IMR-90 (cell line): ENCODE measurements around the gene NET1. TPM values are rescaled to one million over a fixed set of nuclear protein-coding genes. Genes with fewer than 3 reads are reported as not detected.

Source experiments
- ATAC-seq: fragments of 200-7000 bp; cut with Tn5 transposase; 2 replicates; pipeline ENCODE4 v1.9.1; 2020; ENCODE audit warnings: low read depth, mild to moderate bottlenecking, moderate library complexity
- BruUV-seq: library from RNA; stranded (reverse); fragments of 400-500 nt; replicated peaks from 2 replicates; lab custom pipeline; 2021; lab: Mats Ljungman, UMichigan
- CTCF ChIA-PET: fragments of 300-600 bp; formaldehyde crosslinking; extraction: SDS; loops from one replicate; lab custom pipeline; 2021; ENCODE audit warnings: antibody characterized with exemption; lab: Yijun Ruan, JAX
- POLR2A ChIA-PET: fragments of 300-600 bp; sonication (Branson Sonifier 250); formaldehyde crosslinking; loops from one replicate; lab custom pipeline; 2022; ENCODE audit warnings: antibody characterized with exemption; ENCODE audit not compliant: unreplicated experiment; lab: Charles Lee
- DNase-seq: peaks from one replicate; pipeline ENCODE4 v3.0.0; 2013
- H2AFZ ChIP-seq: replicated peaks from 2 replicates; pipeline ENCODE3; 2013; ENCODE audit warnings: low read length, mild to moderate bottlenecking; ENCODE audit not compliant: poor library complexity
- H2AK5ac ChIP-seq: 2 replicates; pipeline ENCODE4 v1.6.1; 2013; ENCODE audit warnings: low read depth, low read length, inconsistent platforms
- H2AK9ac ChIP-seq: replicated peaks from 2 replicates; pipeline ENCODE3; 2013; ENCODE audit warnings: mild to moderate bottlenecking, low read depth, low read length, moderate library complexity; ENCODE audit not compliant: poor library complexity
- H2BK120ac ChIP-seq: 2 replicates; pipeline ENCODE4 v1.6.1; 2013; ENCODE audit warnings: low read depth, low read length, inconsistent platforms
- H2BK15ac ChIP-seq: 3 replicates; pipeline ENCODE4 v1.6.1; 2013; ENCODE audit warnings: low read depth, low read length, inconsistent platforms
- H2BK20ac ChIP-seq: 2 replicates; pipeline ENCODE4 v1.6.1; 2013; ENCODE audit warnings: low read depth, mild to moderate bottlenecking, inconsistent platforms, low read length, moderate library complexity
- H2BK5ac ChIP-seq: 2 replicates; pipeline ENCODE4 v1.6.1; 2013; ENCODE audit warnings: mild to moderate bottlenecking, low read depth, low read length, inconsistent platforms; ENCODE audit not compliant: poor library complexity, severe bottlenecking
- H3K14ac ChIP-seq: replicated peaks from 2 replicates; pipeline ENCODE4 v1.6.1; 2013; ENCODE audit warnings: low read depth, low read length, inconsistent platforms
- H3K18ac ChIP-seq: 2 replicates; pipeline ENCODE4 v1.6.1; 2013; ENCODE audit warnings: low read depth, low read length, control low read depth
- H3K23ac ChIP-seq: 2 replicates; pipeline ENCODE4 v1.6.1; 2013; ENCODE audit warnings: low read depth, low read length, inconsistent platforms
- H3K27ac ChIP-seq: 2 replicates; pipeline ENCODE4 v1.5.1; 2013; ENCODE audit warnings: mild to moderate bottlenecking, control low read depth, low read length; ENCODE audit not compliant: insufficient read depth
- H3K27me3 ChIP-seq: 2 replicates; pipeline ENCODE4 v1.6.1; 2013; ENCODE audit warnings: low read length; ENCODE audit not compliant: control insufficient read depth, insufficient read depth
- H3K36me3 ChIP-seq: 2 replicates; pipeline ENCODE4 v1.6.1; 2013; ENCODE audit warnings: low read length, mixed read lengths; ENCODE audit not compliant: control insufficient read depth, insufficient read depth
- H3K4ac ChIP-seq: 2 replicates; pipeline ENCODE4 v1.6.1; 2013; ENCODE audit warnings: low read depth, low read length, inconsistent platforms
- H3K4me1 ChIP-seq: 2 replicates; pipeline ENCODE4 v1.6.1; 2013; ENCODE audit warnings: low read length, mixed read lengths; ENCODE audit not compliant: control insufficient read depth, insufficient read depth
- H3K4me2 ChIP-seq: 2 replicates; pipeline ENCODE4 v1.6.1; 2013; ENCODE audit warnings: low read depth, mild to moderate bottlenecking, control low read depth, low read length, moderate library complexity
- H3K4me3 ChIP-seq: 2 replicates; pipeline ENCODE4 v1.5.1; 2013; ENCODE audit warnings: low read depth, mild to moderate bottlenecking, control low read depth, low read length, moderate library complexity; ENCODE audit not compliant: insufficient read depth
- H3K56ac ChIP-seq: 2 replicates; pipeline ENCODE4 v1.6.1; 2013; ENCODE audit warnings: low read length, inconsistent platforms; ENCODE audit not compliant: insufficient read depth; ENCODE audit errors: extremely low read depth
- H3K79me1 ChIP-seq, 2 experiments: 2 replicates each; pipeline ENCODE4 v1.6.1; 2013; ENCODE audit warnings: low read length in 2 of 2, inconsistent platforms in 1 of 2, low read depth in 1 of 2
- H3K9ac ChIP-seq: 2 replicates; pipeline ENCODE4 v1.6.1; 2013; ENCODE audit warnings: low read depth, low read length, control low read depth
- H3K9me1 ChIP-seq: 2 replicates; pipeline ENCODE4 v1.6.1; 2013; ENCODE audit warnings: low read length, inconsistent platforms; ENCODE audit not compliant: insufficient read depth
- H3K9me3 ChIP-seq: 2 replicates; pipeline ENCODE4 v1.6.1; 2013; ENCODE audit warnings: low read length; ENCODE audit not compliant: control insufficient read depth, insufficient read depth
- H4K20me1 ChIP-seq: 2 replicates; pipeline ENCODE4 v1.6.1; 2013; ENCODE audit warnings: low read length, inconsistent platforms; ENCODE audit not compliant: insufficient read depth
- H4K5ac ChIP-seq: 2 replicates; pipeline ENCODE4 v1.6.1; 2013; ENCODE audit warnings: mild to moderate bottlenecking, low read depth, low read length, control low read depth
- H4K8ac ChIP-seq, 2 experiments: 2 replicates each; pipeline ENCODE4 v1.6.1; 2013; ENCODE audit warnings: low read depth in 2 of 2, low read length in 2 of 2, control low read depth in 1 of 2, inconsistent platforms in 1 of 2
- H4K91ac ChIP-seq: 2 replicates; pipeline ENCODE4 v1.6.1; 2013; ENCODE audit warnings: low read depth, low read length, inconsistent platforms; ENCODE audit not compliant: insufficient read depth
- CHD1 ChIP-seq: IDR thresholded peaks from 2 replicates; pipeline ENCODE4 v1.6.1; 2012; ENCODE audit warnings: low read depth, low read length, improper control_type of control experiment
- CTCF ChIP-seq: conservative IDR thresholded peaks from 2 replicates; pipeline ENCODE4 v1.5.1; 2012; ENCODE audit warnings: mild to moderate bottlenecking, low read depth, low read length, improper control_type of control experiment
- MAZ ChIP-seq: IDR thresholded peaks from 2 replicates; pipeline ENCODE4 v1.6.1; 2012; ENCODE audit warnings: low read depth, mild to moderate bottlenecking, low read length, improper control_type of control experiment, moderate library complexity, borderline replicate concordance
- MXI1 ChIP-seq: IDR thresholded peaks from 2 replicates; pipeline ENCODE4 v1.6.1; 2012; ENCODE audit warnings: low read depth, mild to moderate bottlenecking, low read length, moderate library complexity, borderline replicate concordance
- RAD21 ChIP-seq: IDR thresholded peaks from 2 replicates; pipeline ENCODE4 v1.6.1; 2012; ENCODE audit warnings: low read length, improper control_type of control experiment
- RCOR1 ChIP-seq: IDR thresholded peaks from 2 replicates; pipeline ENCODE4 v1.6.1; 2012; ENCODE audit warnings: mild to moderate bottlenecking, low read length, improper control_type of control experiment; ENCODE audit not compliant: insufficient replicate concordance
- RFX5 ChIP-seq: IDR thresholded peaks from 2 replicates; pipeline ENCODE4 v1.8.0; 2012; ENCODE audit warnings: low read depth, mild to moderate bottlenecking, low read length, moderate library complexity
- SMC3 ChIP-seq: fragments of 150-350 bp; IDR thresholded peaks from 2 replicates; pipeline ENCODE4 v1.6.1; 2016; ENCODE audit warnings: low read depth, mild to moderate bottlenecking, antibody characterized with exemption, low read length, moderate library complexity
- WGBS, 2 experiments: methylation state at CpG; one replicate each; pipeline versions ENCODE4 v1.1.5 to v1.1.7; 2013; ENCODE audit warnings: missing lambda C conversion rate in 2 of 2; ENCODE audit not compliant: insufficient read length in 1 of 2; ENCODE audit errors: extremely low coverage in 2 of 2; 5-methylcytosine and 5-hydroxymethylcytosine counted together
- dilution Hi-C: fragments of 300-500 bp; cut with HindIII; formaldehyde crosslinking; loops from one replicate; pipeline ENCODE4 v1.14.3; 2018; ENCODE audit warnings: low sequenced_read_pairs; ENCODE audit not compliant: unreplicated experiment
- in situ Hi-C: fragments of 300-500 bp; cut with MboI; formaldehyde crosslinking; loops from 3 replicates; pipeline ENCODE4 v1.14.3; 2019; ENCODE audit warnings: low sequenced_read_pairs, inconsistent platforms, mixed read lengths
- intact Hi-C: fragments of 100-400 bp; cut with micrococcal nuclease; formaldehyde crosslinking; loops from 2 replicates; pipeline ENCODE4 v1.10.0; 2022
- polyA plus RNA-seq, 3 experiments: library from polyadenylated mRNA; depleted of rRNA; stranded (reverse); fragments of >200 nt; gene quantifications; 2 replicates each; pipeline ENCODE4 v1.2.3, GENCODE V29; 2012; ENCODE audit warnings: low replicate concordance in 1 of 3
- total RNA-seq: library from RNA; depleted of rRNA; stranded (reverse); fragments of >200 nt; gene quantifications from 2 replicates; pipeline ENCODE4 v1.2.3, GENCODE V29; 2012

Gene NET1
- total and polyA plus RNA-seq, 2 of the 4 experiments (the other 2 are of a cell fraction) = 20.0 to 54.7 TPM

DNA sequence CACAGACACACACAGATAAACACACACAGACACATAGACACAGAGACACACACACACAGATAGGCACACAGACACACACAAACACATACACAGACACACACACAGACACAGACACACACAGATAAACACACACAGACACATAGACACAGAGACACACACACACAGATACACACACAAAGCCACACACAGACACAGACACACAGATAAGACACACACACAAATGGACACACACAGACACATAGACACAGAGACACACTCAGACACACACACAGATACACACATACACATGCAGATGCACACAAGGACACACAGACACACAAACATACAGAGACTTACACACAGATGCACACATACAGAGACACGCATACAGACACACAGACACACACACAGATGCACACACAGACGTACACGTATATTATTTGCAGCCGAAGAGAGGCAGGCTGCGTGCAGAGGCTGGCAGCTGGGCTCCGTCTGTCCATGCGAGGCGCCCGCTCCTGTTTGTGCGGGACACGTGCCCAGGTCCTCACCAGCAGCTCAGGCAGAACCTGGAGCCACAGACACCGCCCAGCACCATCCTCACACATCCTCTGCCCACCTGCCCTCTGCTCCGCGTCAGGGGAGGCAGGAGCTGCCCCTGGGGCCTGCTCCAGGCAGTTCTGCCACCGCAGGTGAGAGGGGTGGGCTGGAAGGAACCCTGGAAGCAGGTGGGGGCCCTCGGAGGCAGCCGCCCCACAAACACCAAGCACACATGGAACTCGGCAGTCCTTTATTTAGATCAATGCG lies 85.8 kb downstream of the NET1 start (continued):
- TF ChIP-seq RFX5 = no peak

DNA sequence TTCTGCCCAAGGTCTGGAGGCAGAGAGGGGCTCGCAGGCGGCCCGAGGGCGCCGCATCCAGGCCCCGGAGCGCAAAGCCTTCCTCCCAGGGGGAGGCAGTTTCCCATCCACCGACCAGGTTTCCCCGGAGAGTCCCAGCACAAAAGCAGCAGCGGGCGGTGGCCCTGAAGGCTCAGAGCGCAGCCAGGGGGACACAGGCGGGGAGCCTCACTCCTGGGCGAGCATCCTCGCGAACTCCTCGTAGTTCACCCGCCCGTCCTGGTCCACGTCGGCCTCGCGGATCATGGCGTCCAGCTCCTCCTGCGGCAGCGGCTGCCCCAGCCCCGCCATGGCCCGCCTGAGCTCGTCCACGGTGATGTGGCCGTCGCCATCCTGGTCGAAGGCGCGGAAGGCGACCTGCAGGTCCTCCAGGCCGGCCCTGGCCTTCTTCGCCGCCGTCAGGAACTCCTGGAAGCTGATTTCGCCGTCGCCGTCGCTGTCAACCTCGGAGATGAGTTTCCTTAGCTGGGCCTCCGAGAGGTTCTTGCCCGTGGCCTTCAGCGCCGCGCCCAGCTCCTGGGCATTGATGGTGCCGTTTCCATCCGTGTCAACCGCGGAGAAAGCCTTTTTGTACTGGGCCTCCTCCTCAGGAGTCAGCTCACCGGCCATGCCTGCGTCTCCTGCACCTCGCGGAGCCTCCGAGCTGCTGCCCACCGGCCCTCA lies 86.6 kb downstream of the NET1 start:
- Histone ChIP-seq H3K14ac (no peak overlapping the region), H3K4me3 (no peak overlapping the region), H4K8ac (no peak overlapping the region), H3K18ac (no peak overlapping the region), H2BK20ac (no peak overlapping the region), H2BK120ac (no peak overlapping the region), H2BK15ac (no peak overlapping the region), H3K36me3 (no peaks in the 10 kb centered on the region), H2AK5ac (no peak overlapping the region), H2AK9ac (no peak overlapping the region), H3K23ac (no peak overlapping the region), H3K4me2 (no peak overlapping the region), H3K9me3 (no peaks in the 10 kb centered on the region), H3K56ac (no peak overlapping the region), H3K4ac (no peak overlapping the region), H2BK5ac (no peak overlapping the region), H3K27ac (no peak overlapping the region), H3K9me1 (peaks cover 13% of the 10 kb centered on the region; the same call in 1 of the 2 replicates), H4K5ac (no peak overlapping the region), H2AFZ (no peak overlapping the region), H3K4me1 (no peaks in the 10 kb centered on the region), H3K79me1 (no peaks in the 10 kb centered on the region), H3K9ac (no peak overlapping the region), H4K91ac (no peak overlapping the region), H3K27me3 (peaks cover 36% of the 10 kb centered on the region), H4K20me1 (no peaks in the 10 kb centered on the region)
- POLR2A ChIA-PET = no interaction called here
- no peak for DNase-seq
- in situ Hi-C loops (no loop called here), intact Hi-C loops (no loop called here), dilution Hi-C loops (no loop called here)
- BruUV-seq = no TSS peak
- 90% methylated on average over 50 of the region's 61 CpGs; no CpG with 5 or more reads in 1 of the 2 experiments for WGBS, 2 experiments
- no peak for ATAC-seq
- TF ChIP-seq CHD1 (no peak), MXI1 (no peak), RCOR1 (no peak), SMC3 (no peak), MAZ (no peak), CTCF (no peak), RAD21 (no peak)
- CTCF ChIA-PET = no interaction called here
